B cell (primary cell): ENCODE measurements around the gene CDHR5. TPM values are rescaled to one million over a fixed set of nuclear protein-coding genes. Genes with fewer than 3 reads are reported as not detected.

ENCODE experiments used
- ATAC-seq: fragments of 200-7000 bp; cut with Tn5 transposase; one replicate; pipeline ENCODE4 v1.10.0; 2021; ENCODE audit warnings: low read depth, mild to moderate bottlenecking, moderate number of reproducible peaks, moderate library complexity
- CTCF ChIA-PET: fragments of 350-600 bp; sonication (Branson Sonifier 250); formaldehyde crosslinking; loops from one replicate; lab custom pipeline; 2021; ENCODE audit warnings: antibody characterized with exemption, inconsistent platforms; lab: Charles Lee
- POLR2A ChIA-PET: fragments of 350-600 bp; sonication (Branson Sonifier 250); formaldehyde crosslinking; loops from one replicate; lab custom pipeline; 2021; ENCODE audit warnings: antibody characterized with exemption; lab: Charles Lee
- DNase-seq: peaks from one replicate; pipeline ENCODE4 v3.0.0; 2013
- H2AFZ ChIP-seq: 2 replicates; pipeline ENCODE4 v1.6.1; 2012; ENCODE audit warnings: mild to moderate bottlenecking, low read depth, low read length; ENCODE audit not compliant: insufficient read depth, poor library complexity, severe bottlenecking
- H3K27ac ChIP-seq, 2 donors: 1 replicate in 1 of 2; 2 replicates in 1 of 2; pipeline ENCODE4 v1.5.1; 2012 to 2013; ENCODE audit warnings: low read length in 2 of 2, mild to moderate bottlenecking in 2 of 2, moderate library complexity in 1 of 2
- H3K27me3 ChIP-seq, 4 experiments: fragments of 200-600 bp in 1 of 4; sonication (generic) in 1 of 4; replicated peaks in 1 of 4; 1 replicate in 2 of 4; 2 replicates in 2 of 4; pipeline versions ENCODE4 v1.6.1 to v1.7.0; 2013 to 2016; ENCODE audit warnings: low read length in 3 of 4, mild to moderate bottlenecking in 2 of 4, mixed read lengths in 1 of 4, moderate library complexity in 1 of 4; ENCODE audit not compliant: insufficient read depth in 4 of 4, control insufficient read depth in 3 of 4; ENCODE audit errors: control extremely low read depth in 1 of 4
- H3K36me3 ChIP-seq, 2 experiments: replicated peaks in 1 of 2; 1 replicate in 1 of 2; 2 replicates in 1 of 2; pipeline versions ENCODE4 v1.6.1 to v1.7.1; 2013; ENCODE audit warnings: low read length in 1 of 2; ENCODE audit not compliant: insufficient read depth in 2 of 2, control insufficient read depth in 1 of 2; ENCODE audit errors: control extremely low read depth in 1 of 2, extremely low read depth in 1 of 2
- H3K4me1 ChIP-seq, 2 donors: fragments of 200-600 bp in 1 of 2; sonication (generic) in 1 of 2; 1 replicate in 1 of 2; 2 replicates in 1 of 2; pipeline versions ENCODE4 v1.5.1 to v1.6.1; 2013 to 2017; ENCODE audit warnings: low read length in 2 of 2; ENCODE audit not compliant: control insufficient read depth in 2 of 2, insufficient read depth in 2 of 2
- H3K4me2 ChIP-seq: replicated peaks from 2 replicates; pipeline ENCODE3; 2012; ENCODE audit warnings: mild to moderate bottlenecking, low read depth, low read length; ENCODE audit not compliant: poor library complexity, severe bottlenecking
- H3K4me3 ChIP-seq, 5 experiments: fragments of 200-600 bp in 1 of 5; sonication (generic) in 1 of 5; 1 replicate in 3 of 5; 2 replicates in 2 of 5; pipeline versions ENCODE4 v1.5.1 to v1.7.0; 2011 to 2016; ENCODE audit warnings: low read length in 4 of 5, mild to moderate bottlenecking in 4 of 5, low read depth in 2 of 5, control low read depth in 1 of 5, moderate library complexity in 1 of 5; ENCODE audit not compliant: insufficient read depth in 1 of 5; ENCODE audit errors: control extremely low read depth in 1 of 5, extremely low read depth in 1 of 5
- H3K79me2 ChIP-seq: fragments of 200-600 bp; sonication (generic); one replicate; pipeline ENCODE4 v1.6.0; 2016; ENCODE audit warnings: low read length; ENCODE audit not compliant: control insufficient read depth, insufficient read depth
- H3K9ac ChIP-seq: fragments of 200-600 bp; sonication (generic); 2 replicates; pipeline ENCODE4 v1.6.1; 2017; ENCODE audit warnings: mild to moderate bottlenecking, low read length, moderate library complexity
- H3K9me3 ChIP-seq, 3 donors: one replicate each; pipeline versions ENCODE4 v1.6.1 to v1.7.1; 2013; ENCODE audit warnings: low read length in 2 of 3; ENCODE audit not compliant: control insufficient read depth in 2 of 3, insufficient read depth in 1 of 3; ENCODE audit errors: control extremely low read depth in 1 of 3
- H4K20me1 ChIP-seq: 2 replicates; pipeline ENCODE4 v1.6.0; 2012; ENCODE audit warnings: mild to moderate bottlenecking, low read length; ENCODE audit not compliant: insufficient read depth, control insufficient read depth, poor library complexity, severe bottlenecking
- H3K27ac Mint-ChIP-seq: one replicate; pipeline ENCODE4 v1.8.0; 2021; ENCODE audit warnings: mixed read lengths
- H3K27me3 Mint-ChIP-seq: one replicate; pipeline ENCODE4 v1.8.0; 2021; ENCODE audit warnings: mixed read lengths
- H3K4me1 Mint-ChIP-seq: one replicate; pipeline ENCODE4 v1.8.0; 2021; ENCODE audit warnings: mixed read lengths
- H3K4me3 Mint-ChIP-seq: one replicate; pipeline ENCODE4 v1.8.0; 2021; ENCODE audit warnings: mixed read lengths
- H3K9me3 Mint-ChIP-seq: one replicate; pipeline ENCODE4 v1.8.0; 2022; ENCODE audit warnings: mixed read lengths; ENCODE audit not compliant: insufficient read depth
- CTCF ChIP-seq: fragments of 200-600 bp; IDR thresholded peaks from one replicate; pipeline ENCODE4 v1.8.0; 2022; ENCODE audit warnings: antibody characterized with exemption, mild to moderate bottlenecking
- EZH2 ChIP-seq: IDR thresholded peaks from 2 replicates; pipeline ENCODE4 v1.6.1; 2012; ENCODE audit warnings: borderline replicate concordance, low read depth, mild to moderate bottlenecking, moderate library complexity, low read length; ENCODE audit not compliant: insufficient read depth, poor library complexity, severe bottlenecking
- WGBS: methylation state at CpG from one replicate; pipeline ENCODE4 v1.1.5; 2013; ENCODE audit warnings: missing lambda C conversion rate; ENCODE audit not compliant: insufficient coverage; 5-methylcytosine and 5-hydroxymethylcytosine counted together
- intact Hi-C: fragments of 100-400 bp; cut with micrococcal nuclease; formaldehyde crosslinking; loops from one replicate; pipeline ENCODE4 v1.10.0; 2022
- polyA plus RNA-seq: library from polyadenylated mRNA; depleted of rRNA; stranded (reverse); fragments of >200 nt; gene quantifications from 2 replicates; pipeline ENCODE4 v1.2.3, GENCODE V29; 2012
- total RNA-seq, 2 donors: library from RNA; stranded (reverse); fragments of 120-200 nt in 1 of 2; gene quantifications; 1 replicate in 1 of 2; 2 replicates in 1 of 2; pipeline versions ENCODE4 v1.2.3 to v1.2.4, GENCODE V29; 2013 to 2022

CDHR5 gene
- total and polyA plus RNA-seq, 2 donors (not counting 1 experiment from before 2014, with no cell fraction given), result 0.09 TPM; not detected in 1

GRCh38 chr11:601573-602245, 23.0 kb downstream of the CDHR5 start:
- Histone ChIP-seq H4K20me1 (peaks cover 31% of the 10 kb centered on the region), H3K27me3 (no peaks in the 10 kb centered on the region), H2AFZ (no peak overlapping the region), H3K36me3 (peaks cover 0 to 70% of the 10 kb centered on the region in 2 experiments), H3K4me3 (no peak overlapping the region), H3K4me2 (no peak overlapping the region), H3K79me2 (peaks cover 27% of the 10 kb centered on the region), H3K4me1 (no peaks in the 10 kb centered on the region), H3K27ac (no peak overlapping the region), H3K9ac (no peak overlapping the region), H3K9me3 (no peaks in the 10 kb centered on the region)
- no peak for TF ChIP-seq CTCF
- no peak for TF ChIP-seq EZH2
- H3K4me3 Mint-ChIP-seq, result no peak overlapping the region
- 94% methylated on average over 17 of the region's 23 CpGs for WGBS
- H3K4me1 Mint-ChIP-seq, result no peaks in the 10 kb centered on the region
- no peak for DNase-seq
- H3K27me3 Mint-ChIP-seq, result no peaks in the 10 kb centered on the region
- no peaks in the 10 kb centered on the region for H3K9me3 Mint-ChIP-seq
- ChIA-PET POLR2A (interaction anchor here (0.7 kb wide), 1 partner anchor 110 kb away, joined by 4 read pairs; no protein-coding TSS in a partner anchor), CTCF (no interaction called here)
- H3K27ac Mint-ChIP-seq, result no peak overlapping the region
- no peak for ATAC-seq
- intact Hi-C loops, result no loop called here

- no peak for DNase-seq
- POLR2A ChIA-PET, result no interaction called here
Observed at GRCh38 chr11:598005-598680, 26.6 kb downstream of the CDHR5 start.

More at GRCh38 chr11:598005-598680, 26.6 kb downstream of the CDHR5 start:
- no peak overlapping the region for H3K27ac ChIP-seq
- H3K36me3 ChIP-seq, result peaks cover 0 to 70% of the 10 kb centered on the region in 2 experiments
- no peak overlapping the region for H2AFZ ChIP-seq
- H3K4me3 Mint-ChIP-seq, result no peak overlapping the region
- peaks cover 54% of the 10 kb centered on the region for H4K20me1 ChIP-seq
- no peaks in the 10 kb centered on the region for H3K4me1 ChIP-seq
- no peaks in the 10 kb centered on the region for H3K9me3 ChIP-seq
- H3K4me1 Mint-ChIP-seq, result no peaks in the 10 kb centered on the region
- 92% methylated on average over 30 of the region's 30 CpGs for WGBS
- H3K4me2 ChIP-seq, result no peak overlapping the region
- no peak overlapping the region for H3K27ac Mint-ChIP-seq
- no peaks in the 10 kb centered on the region for H3K9me3 Mint-ChIP-seq
- intact Hi-C loops, result no loop called here
- TF ChIP-seq CTCF (no peak), EZH2 (no peak)
- H3K27me3 Mint-ChIP-seq, result no peaks in the 10 kb centered on the region
- peaks cover 39% of the 10 kb centered on the region for H3K79me2 ChIP-seq
- no peak overlapping the region for H3K9ac ChIP-seq
- ATAC-seq, result no peak
- no peak overlapping the region for H3K4me3 ChIP-seq
- H3K27me3 ChIP-seq, result no peaks in the 10 kb centered on the region
- CTCF ChIA-PET, result no interaction called here
